MM.1S (cell line): Measurements from ENCODE around the gene FAM170B.

ENCODE experiments used
- DNase-seq: peaks from one replicate; pipeline ENCODE4 v3.0.0-alpha.2; 2015
- H2AFZ ChIP-seq: fragments of 300-600 bp; sonication (generic); 2 replicates; pipeline ENCODE4 v1.6.0; 2016; ENCODE audit warnings: antibody characterized with exemption, low read length
- H3F3A ChIP-seq: fragments of 300-600 bp; sonication (generic); 2 replicates; pipeline ENCODE4 v1.6.1; 2016; ENCODE audit warnings: mild to moderate bottlenecking, antibody characterized with exemption, low read length, moderate library complexity, mixed read lengths; ENCODE audit not compliant: insufficient read depth
- H3K27ac ChIP-seq: fragments of 300-600 bp; sonication (generic); 2 replicates; pipeline ENCODE4 v1.5.1; 2016; ENCODE audit warnings: mild to moderate bottlenecking, low read length
- H3K27me3 ChIP-seq: fragments of 300-600 bp; sonication (generic); replicated peaks from 2 replicates; pipeline ENCODE4 v1.6.0; 2016; ENCODE audit warnings: low read length; ENCODE audit not compliant: insufficient read depth
- H3K36me3 ChIP-seq: fragments of 300-600 bp; sonication (generic); replicated peaks from 2 replicates; pipeline ENCODE4 v1.6.1; 2016; ENCODE audit warnings: mild to moderate bottlenecking, low read length, mixed read lengths; ENCODE audit not compliant: insufficient read depth
- H3K4me1 ChIP-seq: fragments of 300-600 bp; sonication (generic); 2 replicates; pipeline ENCODE4 v1.6.1; 2016; ENCODE audit warnings: low read length, mixed read lengths
- H3K4me2 ChIP-seq: fragments of 300-600 bp; sonication (generic); 2 replicates; pipeline ENCODE4 v1.6.0; 2016; ENCODE audit warnings: low read depth, low read length
- H3K4me3 ChIP-seq: fragments of 300-600 bp; sonication (generic); 2 replicates; pipeline ENCODE4 v1.5.1; 2016; ENCODE audit warnings: low read length, mixed read lengths
- H3K79me2 ChIP-seq: fragments of 300-600 bp; sonication (generic); 2 replicates; pipeline ENCODE4 v1.6.1; 2016; ENCODE audit warnings: mixed run types, low read length, mixed read lengths
- H3K9ac ChIP-seq: fragments of 300-600 bp; sonication (generic); 2 replicates; pipeline ENCODE4 v1.6.1; 2016; ENCODE audit warnings: low read length, mixed read lengths
- H3K9me2 ChIP-seq: fragments of 300-600 bp; sonication (generic); replicated peaks from 2 replicates; pipeline ENCODE4 v1.6.1; 2016; ENCODE audit warnings: mild to moderate bottlenecking, low read length, mixed read lengths; ENCODE audit not compliant: insufficient read depth
- H3K9me3 ChIP-seq: fragments of 300-600 bp; sonication (generic); replicated peaks from 2 replicates; pipeline ENCODE4 v1.6.1; 2016; ENCODE audit warnings: mild to moderate bottlenecking, low read length, mixed read lengths; ENCODE audit not compliant: insufficient read depth
- H4K20me1 ChIP-seq: fragments of 300-600 bp; sonication (generic); 2 replicates; pipeline ENCODE4 v1.6.1; 2016; ENCODE audit warnings: mild to moderate bottlenecking, low read length, moderate library complexity, mixed read lengths; ENCODE audit not compliant: insufficient read depth
- CTCF ChIP-seq: fragments of 300-600 bp; sonication (generic); IDR thresholded peaks from 2 replicates; pipeline ENCODE4 v1.5.1; 2016; ENCODE audit warnings: antibody characterized with exemption, low read length, mixed read lengths
- EZH2 ChIP-seq: fragments of 300-600 bp; sonication (generic); optimal IDR thresholded peaks from 2 replicates; pipeline ENCODE3; 2017; ENCODE audit warnings: low read depth, mild to moderate bottlenecking, antibody characterized with exemption, low read length, mixed read lengths
- EZH2phosphoT487 ChIP-seq: fragments of 300-600 bp; sonication (generic); IDR thresholded peaks from 2 replicates; pipeline ENCODE4 v1.6.1; 2018; ENCODE audit warnings: antibody characterized with exemption, low read length

FAM170B gene

GRCh38 chr10:49114718-49115014 lies 19.2 kb downstream of the FAM170B start:
- no peaks in the 10 kb centered on the region for H3K27me3 ChIP-seq
- no peaks in the 10 kb centered on the region for H3K36me3 ChIP-seq
- no peak overlapping the region for H3K27ac ChIP-seq
- no peak overlapping the region for H2AFZ ChIP-seq
- no peak overlapping the region for H3K9ac ChIP-seq
- no peaks in the 10 kb centered on the region for H4K20me1 ChIP-seq
- no peaks in the 10 kb centered on the region for H3K4me1 ChIP-seq
- H3K9me2 ChIP-seq: no peaks in the 10 kb centered on the region
- DNase-seq: no peak
- no peak overlapping the region for H3K4me3 ChIP-seq
- no peak overlapping the region for H3K4me2 ChIP-seq
- no peaks in the 10 kb centered on the region for H3K9me3 ChIP-seq
- no peak for TF ChIP-seq EZH2phosphoT487
- TF ChIP-seq CTCF: no peak
- no peak for TF ChIP-seq EZH2
- H3K79me2 ChIP-seq: no peaks in the 10 kb centered on the region
- H3F3A ChIP-seq: no peaks in the 10 kb centered on the region

- H3F3A ChIP-seq: no peaks in the 10 kb centered on the region
- H3K4me2 ChIP-seq: no peak overlapping the region
- no peaks in the 10 kb centered on the region for H3K9me2 ChIP-seq
- TF ChIP-seq EZH2phosphoT487 (no peak), EZH2 (no peak), CTCF (no peak)
- H3K27ac ChIP-seq: no peak overlapping the region
- H3K4me1 ChIP-seq: no peaks in the 10 kb centered on the region
- H3K27me3 ChIP-seq: no peaks in the 10 kb centered on the region
- H3K79me2 ChIP-seq: no peaks in the 10 kb centered on the region
- DNase-seq: no peak
- H3K4me3 ChIP-seq: no peak overlapping the region
- no peak overlapping the region for H3K9ac ChIP-seq
- H3K36me3 ChIP-seq: no peaks in the 10 kb centered on the region
- no peaks in the 10 kb centered on the region for H3K9me3 ChIP-seq
- no peak overlapping the region for H2AFZ ChIP-seq
- no peaks in the 10 kb centered on the region for H4K20me1 ChIP-seq
These were observed 20.1 kb downstream of the FAM170B start for GRCh38 chr10:49113741-49114141.

GRCh38 chr10:49112851-49113250 lies 21.0 kb downstream of the FAM170B start:
- Histone ChIP-seq H3K4me2 (no peak overlapping the region), H3K9ac (no peak overlapping the region), H3K9me2 (no peaks in the 10 kb centered on the region), H3K27me3 (no peaks in the 10 kb centered on the region), H2AFZ (no peak overlapping the region), H3K36me3 (no peaks in the 10 kb centered on the region), H3K79me2 (no peaks in the 10 kb centered on the region), H3K9me3 (no peaks in the 10 kb centered on the region), H4K20me1 (no peaks in the 10 kb centered on the region), H3K4me3 (no peak overlapping the region), H3K4me1 (no peaks in the 10 kb centered on the region), H3F3A (no peaks in the 10 kb centered on the region), H3K27ac (no peak overlapping the region)
- TF ChIP-seq EZH2phosphoT487 (no peak), CTCF (no peak), EZH2 (no peak)
- no peak for DNase-seq
